ENCODE measurements around the gene HSD17B3.
A peak's percentile ranks its signal among the peaks of the same experiment; 100 is the strongest.

HSD17B3 gene

GRCh38 chr9:96232539-96233241 lies 69.3 kb downstream of the HSD17B3 start:
- DNase-seq = peak; percentile 79

- DNase-seq = no peak
Observed at GRCh38 chr9:96232164-96232538, 69.8 kb downstream of the HSD17B3 start.

GRCh38 chr9:96230002-96230401 lies 72.0 kb downstream of the HSD17B3 start:
- DNase-seq = no peak

GRCh38 chr9:96222132-96222531 lies 79.8 kb downstream of the HSD17B3 start:
- DNase-seq = peak; percentile 8

GRCh38 chr9:96219900-96220257 lies 82.1 kb downstream of the HSD17B3 start:
- no peak for DNase-seq

GRCh38 chr9:96219026-96219899 lies 82.7 kb downstream of the HSD17B3 start:
- peak; percentile 21 for DNase-seq

GRCh38 chr9:96217754-96218693 lies 84.0 kb downstream of the HSD17B3 start:
- peak; percentile 54 for DNase-seq

GRCh38 chr9:96217294-96217707 lies 84.7 kb downstream of the HSD17B3 start:
- DNase-seq = no peak

- no peak for DNase-seq
Observed at GRCh38 chr9:96216583-96216982, 85.4 kb downstream of the HSD17B3 start.

- DNase-seq = no peak
Observed at GRCh38 chr9:96215841-96216240, 86.1 kb downstream of the HSD17B3 start.

GRCh38 chr9:96214635-96215034 lies 87.3 kb downstream of the HSD17B3 start:
- DNase-seq = no peak

- DNase-seq = peak; percentile 59
Observed at GRCh38 chr9:96209407-96210271, 92.3 kb downstream of the HSD17B3 start.

- no peak for DNase-seq
Observed at GRCh38 chr9:96206156-96206751, 95.7 kb downstream of the HSD17B3 start.

GRCh38 chr9:96204853-96205252 lies 97.1 kb downstream of the HSD17B3 start:
- DNase-seq = no peak

GRCh38 chr9:96203867-96204501 lies 98.0 kb downstream of the HSD17B3 start:
- DNase-seq = peak; percentile 83

- DNase-seq = no peak
Observed at GRCh38 chr9:96202971-96203780, 98.8 kb downstream of the HSD17B3 start.

GRCh38 chr9:96201140-96201539 lies 100.8 kb downstream of the HSD17B3 start:
- DNase-seq = no peak

- DNase-seq = no peak
Observed at GRCh38 chr9:96199006-96199405, 103.0 kb downstream of the HSD17B3 start.

GRCh38 chr9:96195541-96195940 lies 106.4 kb downstream of the HSD17B3 start:
- DNase-seq = no peak

GRCh38 chr9:96193236-96193755 lies 108.7 kb downstream of the HSD17B3 start:
- DNase-seq = peak; percentile 39
